GM06990 (cell line): ENCODE data around the gene LRRC1.
"Not testable (repeated sequence)": the region's sequence is repeated elsewhere in the genome, so short reads cannot be mapped to it uniquely, and the experiment has no call there.

ENCODE experiments used
- DNase-seq: peaks from one replicate; pipeline ENCODE4 v3.0.0-alpha.2; 2011; ENCODE audit not compliant: insufficient read length; ENCODE audit errors: extremely low read depth
- H3K27me3 ChIP-seq: replicated peaks from 2 replicates; pipeline ENCODE4 v1.6.0; 2011; ENCODE audit warnings: low read length; ENCODE audit not compliant: control insufficient read depth, insufficient read depth
- H3K36me3 ChIP-seq: 2 replicates; pipeline ENCODE4 v1.5.1; 2011; ENCODE audit warnings: low read length; ENCODE audit not compliant: control insufficient read depth, insufficient read depth
- H3K4me3 ChIP-seq: replicated peaks from 2 replicates; pipeline ENCODE4 v1.5.1; 2011; ENCODE audit warnings: low read depth, mild to moderate bottlenecking, control low read depth, low read length
- CTCF ChIP-seq: IDR thresholded peaks from 2 replicates; pipeline ENCODE4 v1.5.1; 2011; ENCODE audit warnings: low read length, control low read depth, mild to moderate bottlenecking, inconsistent platforms; ENCODE audit not compliant: insufficient read depth, poor library complexity, severe bottlenecking

Gene LRRC1

GRCh38 chr6:53773044-53773696, 21.6 kb upstream of the LRRC1 start:
- no peak for TF ChIP-seq CTCF
- Histone ChIP-seq H3K27me3 (no peaks in the 10 kb centered on the region), H3K4me3 (no peak overlapping the region), H3K36me3 (no peaks in the 10 kb centered on the region)
- DNase-seq: no peak

GRCh38 chr6:53776152-53776551, 18.7 kb upstream of the LRRC1 start:
- not testable (repeated sequence) for H3K27me3 ChIP-seq, H3K36me3 ChIP-seq, DNase-seq, H3K4me3 ChIP-seq

GRCh38 chr6:53784991-53785390, 9.8 kb upstream of the LRRC1 start:
- not testable (repeated sequence) for H3K36me3 ChIP-seq, DNase-seq, H3K27me3 ChIP-seq, H3K4me3 ChIP-seq

- Histone ChIP-seq H3K36me3 (no peaks in the 10 kb centered on the region), H3K4me3 (no peak overlapping the region), H3K27me3 (no peaks in the 10 kb centered on the region)
- DNase-seq: no peak
- TF ChIP-seq CTCF: no peak
Measured at GRCh38 chr6:53786832-53787231, 8.0 kb upstream of the LRRC1 start.

- no peaks in the 10 kb centered on the region for H3K36me3 ChIP-seq
- no peak overlapping the region for H3K4me3 ChIP-seq
- no peak for DNase-seq
- TF ChIP-seq CTCF: no peak
- H3K27me3 ChIP-seq: no peaks in the 10 kb centered on the region; the same call in 1 of the 2 replicates
Measured at GRCh38 chr6:53790886-53791285, 3.9 kb upstream of the LRRC1 start.

GRCh38 chr6:53792016-53792415, 2.8 kb upstream of the LRRC1 start:
- H3K27me3 ChIP-seq: no peaks in the 10 kb centered on the region; the same call in 1 of the 2 replicates
- H3K36me3 ChIP-seq: no peaks in the 10 kb centered on the region
- no peak overlapping the region for H3K4me3 ChIP-seq
- no peak for DNase-seq
- no peak for TF ChIP-seq CTCF

- Histone ChIP-seq H3K36me3 (no peaks in the 10 kb centered on the region), H3K27me3 (no peaks in the 10 kb centered on the region; the same call in 1 of the 2 replicates), H3K4me3 (no peak overlapping the region)
- TF ChIP-seq CTCF: no peak
- DNase-seq: no peak
Measured at GRCh38 chr6:53792973-53793317, 1.9 kb upstream of the LRRC1 start.
